H1 (cell line): ENCODE data around the gene EPHA6. TPM values are rescaled to one million over a fixed set of nuclear protein-coding genes. Genes with fewer than 3 reads are reported as not detected.

Experiments
- CTCF ChIA-PET: fragments of 300-600 bp; sonication (Branson Sonifier 250); formaldehyde crosslinking; loops from one replicate; lab custom pipeline; 2021; ENCODE audit not compliant: partially characterized antibody; lab: Charles Lee
- POLR2A ChIA-PET: fragments of 300-600 bp; sonication (Branson Sonifier 250); formaldehyde crosslinking; loops from one replicate; lab custom pipeline; 2021; ENCODE audit warnings: inconsistent platforms; ENCODE audit not compliant: partially characterized antibody; lab: Charles Lee
- DNase-seq, 2 experiments: peaks; one replicate each; pipeline versions ENCODE4 v3.0.0 to v3.0.0-alpha.2; 2010 to 2022; ENCODE audit warnings: low spot score in 2 of 2, low read depth in 1 of 2, mixed read lengths in 1 of 2
- FAIRE-seq: peaks from 2 replicates; lab custom pipeline; 2011; peaks lifted over from hg19 to GRCh38; lab: Jason Lieb, UNC
- H2AFZ ChIP-seq: 2 replicates; pipeline ENCODE4 v1.8.1; 2012; ENCODE audit warnings: low read length, inconsistent platforms
- H2AK5ac ChIP-seq: 2 replicates; pipeline ENCODE4 v1.6.1; 2013; ENCODE audit warnings: low read depth, low read length
- H2BK120ac ChIP-seq: replicated peaks from 2 replicates; pipeline ENCODE3; 2013; ENCODE audit warnings: low read depth, low read length, inconsistent platforms
- H2BK12ac ChIP-seq: 2 replicates; pipeline ENCODE4 v1.6.1; 2013; ENCODE audit warnings: low read depth, low read length
- H2BK15ac ChIP-seq: 2 replicates; pipeline ENCODE4 v1.6.1; 2013; ENCODE audit warnings: low read length
- H2BK20ac ChIP-seq: 2 replicates; pipeline ENCODE4 v1.6.1; 2013; ENCODE audit warnings: low read length
- H2BK5ac ChIP-seq: 2 replicates; pipeline ENCODE4 v1.6.1; 2013; ENCODE audit warnings: low read depth, low read length
- H3K14ac ChIP-seq: 2 replicates; pipeline ENCODE4 v1.6.1; 2013; ENCODE audit warnings: inconsistent platforms; ENCODE audit not compliant: insufficient read length
- H3K18ac ChIP-seq: 2 replicates; pipeline ENCODE4 v1.6.1; 2013; ENCODE audit warnings: low read length; ENCODE audit errors: extremely low read depth
- H3K23ac ChIP-seq: 2 replicates; pipeline ENCODE4 v1.6.1; 2013; ENCODE audit warnings: inconsistent platforms; ENCODE audit not compliant: insufficient read length
- H3K23me2 ChIP-seq: 2 replicates; pipeline ENCODE4 v1.6.1; 2013; ENCODE audit warnings: low read depth, low read length
- H3K27ac ChIP-seq: 2 replicates; pipeline ENCODE4 v1.6.1; 2011; ENCODE audit warnings: low read depth, low read length, inconsistent platforms
- H3K27me3 ChIP-seq, 4 experiments: replicated peaks in 1 of 4; 1 replicate in 1 of 4; 2 replicates in 3 of 4; pipeline versions ENCODE4 v1.6.1 to v1.8.1; 2011 to 2013; ENCODE audit warnings: low read length in 3 of 4, mild to moderate bottlenecking in 3 of 4, inconsistent platforms in 2 of 4, mixed read lengths in 2 of 4, moderate library complexity in 1 of 4; ENCODE audit not compliant: control insufficient read depth in 3 of 4, insufficient read depth in 3 of 4; ENCODE audit errors: extremely low read depth in 1 of 4
- H3K36me3 ChIP-seq, 4 experiments: 2 replicates each; pipeline versions ENCODE4 v1.6.1 to v1.8.1; 2011 to 2013; ENCODE audit warnings: mild to moderate bottlenecking in 4 of 4, low read length in 3 of 4, moderate library complexity in 2 of 4, control low read depth in 1 of 4, inconsistent platforms in 1 of 4; ENCODE audit not compliant: insufficient read depth in 4 of 4, control insufficient read depth in 2 of 4
- H3K4ac ChIP-seq: replicated peaks from 2 replicates; pipeline ENCODE3; 2013; ENCODE audit warnings: low read length, low read depth, mixed read lengths, inconsistent platforms; ENCODE audit not compliant: insufficient read length
- H3K4me1 ChIP-seq, 4 experiments: replicated peaks in 1 of 4; 1 replicate in 1 of 4; 2 replicates in 3 of 4; pipeline versions ENCODE4 v1.6.1 to v1.8.1; 2011 to 2013; ENCODE audit warnings: low read length in 3 of 4, inconsistent platforms in 2 of 4, mixed read lengths in 1 of 4; ENCODE audit not compliant: insufficient read depth in 4 of 4, control insufficient read depth in 3 of 4
- H3K4me2 ChIP-seq, 2 experiments: 2 replicates each; pipeline versions ENCODE4 v1.6.1 to v1.8.1; 2011 to 2013; ENCODE audit warnings: low read depth in 2 of 2, low read length in 2 of 2, control low read depth in 1 of 2, inconsistent platforms in 1 of 2, mild to moderate bottlenecking in 1 of 2; ENCODE audit not compliant: insufficient read depth in 1 of 2
- H3K4me3 ChIP-seq, 4 experiments: fragments of 200-600, 300-600 bp in 1 of 4; sonication (generic), shearing (Covaris generic), sonication (Bioruptor Twin) in 1 of 4; 2 replicates each; pipeline versions ENCODE4 v1.5.1 to v1.8.1; 2011 to 2016; ENCODE audit warnings: low read length in 4 of 4, low read depth in 3 of 4, control low read depth in 2 of 4, inconsistent platforms in 2 of 4, mild to moderate bottlenecking in 2 of 4, mixed read lengths in 1 of 4, moderate library complexity in 1 of 4; ENCODE audit not compliant: insufficient read depth in 2 of 4; ENCODE audit errors: extremely low read depth in 1 of 4
- H3K56ac ChIP-seq: replicated peaks from 2 replicates; pipeline ENCODE3; 2013; ENCODE audit warnings: low read depth, mild to moderate bottlenecking, mixed read lengths, low read length, inconsistent platforms; ENCODE audit not compliant: insufficient read length
- H3K79me1 ChIP-seq: 2 replicates; pipeline ENCODE4 v1.6.1; 2013; ENCODE audit warnings: low read depth, low read length, control low read depth
- H3K79me2 ChIP-seq, 2 experiments: 2 replicates each; pipeline versions ENCODE4 v1.6.1 to v1.8.1; 2012 to 2013; ENCODE audit warnings: low read length in 2 of 2, mild to moderate bottlenecking in 2 of 2, inconsistent platforms in 1 of 2; ENCODE audit not compliant: insufficient read depth in 2 of 2, control insufficient read depth in 1 of 2
- H3K9ac ChIP-seq, 4 experiments: replicated peaks in 1 of 4; 1 replicate in 1 of 4; 2 replicates in 3 of 4; pipeline versions ENCODE4 v1.6.1 to v1.8.1; 2011 to 2013; ENCODE audit warnings: low read depth in 3 of 4, low read length in 3 of 4, control low read depth in 2 of 4, mild to moderate bottlenecking in 2 of 4, moderate library complexity in 2 of 4, inconsistent platforms in 1 of 4; ENCODE audit errors: extremely low read depth in 1 of 4
- H3K9me3 ChIP-seq, 2 experiments: 2 replicates each; pipeline versions ENCODE4 v1.6.1 to v1.8.1; 2012 to 2013; ENCODE audit warnings: mild to moderate bottlenecking in 2 of 2, moderate library complexity in 2 of 2, control low read depth in 1 of 2, inconsistent platforms in 1 of 2, low read depth in 1 of 2, low read length in 1 of 2, mixed read lengths in 1 of 2; ENCODE audit not compliant: insufficient read depth in 2 of 2
- H4K20me1 ChIP-seq, 2 experiments: replicated peaks in 1 of 2; 2 replicates each; pipeline versions ENCODE3 to v1.8.1; 2011 to 2013; ENCODE audit warnings: inconsistent platforms in 2 of 2, low read length in 2 of 2, mild to moderate bottlenecking in 1 of 2; ENCODE audit not compliant: insufficient read depth in 2 of 2, control insufficient read depth in 1 of 2
- H4K5ac ChIP-seq: 2 replicates; pipeline ENCODE4 v1.6.1; 2013; ENCODE audit warnings: low read length, low read depth, mixed read lengths, inconsistent platforms; ENCODE audit not compliant: insufficient read length
- H4K8ac ChIP-seq: 2 replicates; pipeline ENCODE4 v1.8.0; 2013; ENCODE audit warnings: mild to moderate bottlenecking, moderate library complexity, low read length, inconsistent platforms; ENCODE audit not compliant: insufficient read depth; ENCODE audit errors: extremely low read depth
- H4K91ac ChIP-seq: replicated peaks from 2 replicates; pipeline ENCODE3; 2013; ENCODE audit warnings: low read length, mixed read lengths, inconsistent platforms; ENCODE audit not compliant: insufficient read length
- CTBP2 ChIP-seq: IDR thresholded peaks from 2 replicates; pipeline ENCODE4 v1.7.0; 2011; ENCODE audit warnings: borderline replicate concordance, mild to moderate bottlenecking, moderate library complexity, mixed read lengths, low read length; ENCODE audit not compliant: insufficient read depth, insufficient read length
- FOSL1 ChIP-seq: IDR thresholded peaks from 2 replicates; pipeline ENCODE4 v1.6.1; 2011; ENCODE audit warnings: mild to moderate bottlenecking, low read depth, low read length, moderate library complexity; ENCODE audit not compliant: insufficient read depth
- NRF1 ChIP-seq: IDR thresholded peaks from 2 replicates; pipeline ENCODE4 v1.6.1; 2011; ENCODE audit warnings: mild to moderate bottlenecking, low read depth, low read length, improper control_type of control experiment
- SIRT6 ChIP-seq: IDR thresholded peaks from one replicate; pipeline ENCODE4 v1.7.1; 2012; ENCODE audit warnings: low read length, inconsistent platforms
- ZNF274 ChIP-seq: IDR thresholded peaks from 2 replicates; pipeline ENCODE4 v1.7.0; 2012; ENCODE audit warnings: low read length, borderline replicate concordance; ENCODE audit errors: extremely low read depth
- WGBS, 2 experiments: shearing (Covaris generic) in 1 of 2; methylation state at CpG; one replicate each; pipeline versions ENCODE4 v1.1.6 to v1.1.7; 2013 to 2015; ENCODE audit warnings: low lambda C conversion rate in 2 of 2, mixed read lengths in 2 of 2, inconsistent platforms in 1 of 2, low coverage in 1 of 2, missing lambda C conversion rate in 1 of 2; ENCODE audit not compliant: insufficient replicate concordance in 2 of 2, insufficient coverage in 1 of 2, insufficient read length in 1 of 2; ENCODE audit errors: extremely low coverage in 1 of 2, missing lambda C conversion rate in 1 of 2; 5-methylcytosine and 5-hydroxymethylcytosine counted together
- polyA plus RNA-seq, 7 experiments: library from polyadenylated mRNA; depleted of rRNA in 3 of 7; stranded (reverse) in 5 of 7; unstranded in 2 of 7; fragments of >200 nt in 5 of 7; fragments of 200-250 nt in 2 of 7; gene quantifications; 1 replicate in 5 of 7; 2 replicates in 1 of 7; 4 replicates in 1 of 7; pipeline versions ENCODE4 v1.2.1 to v1.2.3, GENCODE V29; 2011 to 2013; ENCODE audit warnings: missing spikeins in 2 of 7, mixed read lengths in 2 of 7
- total RNA-seq: library from RNA; stranded (reverse); fragmentation: NEBNext Ultra II Directional; extraction: Animal tissue kit (Norgen Biotek cat#: 25700); gene quantifications from 2 replicates; pipeline ENCODE4 v1.2.1, GENCODE V29; 2021
- TF ChIP-seq, protein P1 (sequence below): IDR thresholded peaks from 2 replicates; pipeline ENCODE4 v1.6.1; 2012; ENCODE audit warnings: low read length, inconsistent platforms
- TF ChIP-seq, protein P2 (sequence below), 3 experiments: IDR thresholded peaks; 1 replicate in 2 of 3; 2 replicates in 1 of 3; pipeline versions ENCODE4 v1.5.1 to v1.6.1; 2011; ENCODE audit warnings: low read length in 3 of 3, mild to moderate bottlenecking in 3 of 3, inconsistent platforms in 2 of 3, low read depth in 1 of 3, moderate library complexity in 1 of 3; ENCODE audit not compliant: insufficient read depth in 1 of 3; ENCODE audit errors: control extremely low read depth in 1 of 3

Gene EPHA6
- total and polyA plus RNA-seq, 2 of the 8 experiments (the other 6 are each of a cell fraction or from before 2014, with no cell fraction given), result 0.83 to 3.2 TPM

DNA sequence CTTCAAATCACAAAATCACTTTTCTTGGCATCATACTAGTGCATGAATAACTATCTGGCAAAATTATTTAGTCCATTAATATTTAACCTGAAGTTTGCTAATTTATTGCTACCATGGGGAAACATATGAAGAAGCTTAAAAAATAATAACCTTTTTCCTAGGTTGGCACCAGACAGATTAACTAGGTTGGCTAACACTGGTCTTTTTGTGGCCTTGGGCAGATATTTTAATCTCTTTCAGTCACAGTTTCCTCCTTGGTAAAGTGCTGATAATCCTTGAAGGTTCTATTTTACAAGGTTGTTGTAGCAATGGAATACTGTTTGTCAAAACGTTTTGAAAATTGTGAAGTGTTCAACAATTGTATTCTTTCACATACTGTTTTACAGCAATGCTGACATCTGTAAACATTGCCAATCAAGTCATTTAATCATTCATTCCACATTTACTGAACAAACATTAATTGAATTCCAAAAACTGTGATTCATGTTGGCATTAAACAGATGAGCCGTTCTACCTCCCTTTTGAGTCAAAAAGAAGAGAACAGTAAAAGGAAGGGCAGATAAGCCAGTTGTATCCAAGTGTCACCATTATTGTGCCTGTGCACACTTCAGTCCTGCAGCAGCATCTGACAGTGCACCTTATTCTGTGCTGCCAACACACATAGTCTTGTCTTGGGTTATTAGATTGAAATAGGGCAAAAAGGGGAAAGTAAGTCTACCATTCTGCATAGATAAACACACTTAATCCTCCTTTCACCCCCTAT lies 21.9 kb downstream of the EPHA6 start:
- no peak overlapping the region for H2AK5ac ChIP-seq
- H4K8ac ChIP-seq, result no peak overlapping the region
- H3K36me3 ChIP-seq, result no peaks in the 10 kb centered on the region
- H2BK5ac ChIP-seq, result no peak overlapping the region
- H2BK20ac ChIP-seq, result no peak overlapping the region
- no peaks in the 10 kb centered on the region for H3K9me3 ChIP-seq
- H3K9ac ChIP-seq, result no peak overlapping the region
- no peaks in the 10 kb centered on the region for H3K79me1 ChIP-seq
- no peaks in the 10 kb centered on the region for H3K4me1 ChIP-seq
- no peak overlapping the region for H2BK120ac ChIP-seq
- H4K5ac ChIP-seq, result no peak overlapping the region
- H3K18ac ChIP-seq, result no peak overlapping the region
- H3K14ac ChIP-seq, result no peak overlapping the region
- no peak overlapping the region for H2BK12ac ChIP-seq
- no peak overlapping the region for H2AFZ ChIP-seq
- H3K79me2 ChIP-seq, result no peaks in the 10 kb centered on the region
- H3K56ac ChIP-seq, result no peak overlapping the region
- 74% methylated on average over 2 of the region's 2 CpGs; no CpG with 5 or more reads in 1 of the 2 experiments for WGBS, 2 experiments
- no peak overlapping the region for H2BK15ac ChIP-seq
- FAIRE-seq, result no peak
- H3K4me2 ChIP-seq, result no peak overlapping the region
- H3K4me3 ChIP-seq, result no peak overlapping the region
- no peaks in the 10 kb centered on the region for H4K20me1 ChIP-seq
- H3K4ac ChIP-seq, result no peak overlapping the region
- no peak overlapping the region for H4K91ac ChIP-seq
- no peaks in the 10 kb centered on the region for H3K23me2 ChIP-seq
- ChIA-PET CTCF (interaction anchor here (1.6 kb wide), 1 partner anchor 57 kb away, joined by 3 read pairs; no protein-coding TSS in a partner anchor), POLR2A (no interaction called here)
- no peaks in the 10 kb centered on the region for H3K27me3 ChIP-seq
- no peak overlapping the region for H3K27ac ChIP-seq
- no peak for DNase-seq
- no peak overlapping the region for H3K23ac ChIP-seq
- TF ChIP-seq, protein P1, sequence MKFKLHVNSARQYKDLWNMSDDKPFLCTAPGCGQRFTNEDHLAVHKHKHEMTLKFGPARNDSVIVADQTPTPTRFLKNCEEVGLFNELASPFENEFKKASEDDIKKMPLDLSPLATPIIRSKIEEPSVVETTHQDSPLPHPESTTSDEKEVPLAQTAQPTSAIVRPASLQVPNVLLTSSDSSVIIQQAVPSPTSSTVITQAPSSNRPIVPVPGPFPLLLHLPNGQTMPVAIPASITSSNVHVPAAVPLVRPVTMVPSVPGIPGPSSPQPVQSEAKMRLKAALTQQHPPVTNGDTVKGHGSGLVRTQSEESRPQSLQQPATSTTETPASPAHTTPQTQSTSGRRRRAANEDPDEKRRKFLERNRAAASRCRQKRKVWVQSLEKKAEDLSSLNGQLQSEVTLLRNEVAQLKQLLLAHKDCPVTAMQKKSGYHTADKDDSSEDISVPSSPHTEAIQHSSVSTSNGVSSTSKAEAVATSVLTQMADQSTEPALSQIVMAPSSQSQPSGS, result no peak
- TF ChIP-seq FOSL1, result no peak
- no peak for TF ChIP-seq NRF1
- no peak for TF ChIP-seq CTBP2
- no peak for TF ChIP-seq ZNF274
- TF ChIP-seq, protein P2, sequence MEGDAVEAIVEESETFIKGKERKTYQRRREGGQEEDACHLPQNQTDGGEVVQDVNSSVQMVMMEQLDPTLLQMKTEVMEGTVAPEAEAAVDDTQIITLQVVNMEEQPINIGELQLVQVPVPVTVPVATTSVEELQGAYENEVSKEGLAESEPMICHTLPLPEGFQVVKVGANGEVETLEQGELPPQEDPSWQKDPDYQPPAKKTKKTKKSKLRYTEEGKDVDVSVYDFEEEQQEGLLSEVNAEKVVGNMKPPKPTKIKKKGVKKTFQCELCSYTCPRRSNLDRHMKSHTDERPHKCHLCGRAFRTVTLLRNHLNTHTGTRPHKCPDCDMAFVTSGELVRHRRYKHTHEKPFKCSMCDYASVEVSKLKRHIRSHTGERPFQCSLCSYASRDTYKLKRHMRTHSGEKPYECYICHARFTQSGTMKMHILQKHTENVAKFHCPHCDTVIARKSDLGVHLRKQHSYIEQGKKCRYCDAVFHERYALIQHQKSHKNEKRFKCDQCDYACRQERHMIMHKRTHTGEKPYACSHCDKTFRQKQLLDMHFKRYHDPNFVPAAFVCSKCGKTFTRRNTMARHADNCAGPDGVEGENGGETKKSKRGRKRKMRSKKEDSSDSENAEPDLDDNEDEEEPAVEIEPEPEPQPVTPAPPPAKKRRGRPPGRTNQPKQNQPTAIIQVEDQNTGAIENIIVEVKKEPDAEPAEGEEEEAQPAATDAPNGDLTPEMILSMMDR (IDR thresholded peaks at IDR 0.05; ENCODE audit: control extremely low read depth in 1 of 3, insufficient read depth in 1 of 3, low read depth in 1 of 3, low read length in 3 of 3), result no peak
- no peak for TF ChIP-seq SIRT6
